OCI-LY1 (cell line): ENCODE data around the gene RBMS1.

Experiments used
- H2AFZ ChIP-seq: fragments of 200-600 bp; sonication (generic), shearing (Covaris generic); 2 replicates; pipeline ENCODE4 v1.6.0; 2014; ENCODE audit warnings: antibody characterized with exemption, mild to moderate bottlenecking, low read length
- H3F3A ChIP-seq: fragments of 200-600 bp; sonication (generic), shearing (Covaris generic); 2 replicates; pipeline ENCODE4 v1.6.0; 2014; ENCODE audit warnings: mild to moderate bottlenecking, antibody characterized with exemption, low read length, moderate library complexity; ENCODE audit not compliant: insufficient read depth
- H3K27ac ChIP-seq: fragments of 200-600 bp; sonication (generic); 2 replicates; pipeline ENCODE4 v1.5.1; 2014; ENCODE audit warnings: low read length, mixed run types, mild to moderate bottlenecking, low read depth; ENCODE audit not compliant: poor library complexity, severe bottlenecking
- H3K27me3 ChIP-seq: fragments of 200-600 bp; sonication (generic); 2 replicates; pipeline ENCODE4 v1.6.0; 2014; ENCODE audit warnings: antibody characterized with exemption, mild to moderate bottlenecking, low read length, moderate library complexity; ENCODE audit not compliant: insufficient read depth
- H3K36me3 ChIP-seq: fragments of 200-600 bp; sonication (generic); 2 replicates; pipeline ENCODE4 v1.6.1; 2014; ENCODE audit warnings: mild to moderate bottlenecking, antibody characterized with exemption, low read length, moderate library complexity, mixed read lengths; ENCODE audit not compliant: insufficient read depth
- H3K4me1 ChIP-seq: fragments of 200-600 bp; sonication (generic); 2 replicates; pipeline ENCODE4 v1.5.1; 2014; ENCODE audit warnings: mild to moderate bottlenecking, low read length, moderate library complexity; ENCODE audit not compliant: insufficient read depth, severe bottlenecking
- H3K4me2 ChIP-seq: fragments of 200-600 bp; sonication (generic), shearing (Covaris generic); 2 replicates; pipeline ENCODE4 v1.6.1; 2014; ENCODE audit warnings: low read length
- H3K4me3 ChIP-seq: fragments of 200-600 bp; sonication (generic); 2 replicates; pipeline ENCODE4 v1.5.1; 2014; ENCODE audit warnings: low read length, low read depth, mild to moderate bottlenecking, mixed read lengths; ENCODE audit not compliant: poor library complexity, severe bottlenecking
- H3K79me2 ChIP-seq: fragments of 200-600 bp; shearing (Covaris generic); 2 replicates; pipeline ENCODE4 v1.6.1; 2016; ENCODE audit warnings: mixed run types, low read length, mixed read lengths; ENCODE audit not compliant: insufficient read depth
- H3K9ac ChIP-seq: fragments of 200-600 bp; sonication (generic), shearing (Covaris generic); 2 replicates; pipeline ENCODE4 v1.6.1; 2014; ENCODE audit warnings: mild to moderate bottlenecking, low read length, mixed read lengths
- H3K9me2 ChIP-seq: fragments of 200-600 bp; sonication (generic), shearing (Covaris generic); 2 replicates; pipeline ENCODE4 v1.6.1; 2014; ENCODE audit warnings: low read depth, mild to moderate bottlenecking, low read length, mixed read lengths
- H3K9me3 ChIP-seq: fragments of 200-600 bp; shearing (Covaris generic); 2 replicates; pipeline ENCODE4 v1.6.1; 2014; ENCODE audit warnings: low read length, mixed read lengths
- H4K20me1 ChIP-seq: fragments of 200-600 bp; sonication (generic), shearing (Covaris generic); 2 replicates; pipeline ENCODE4 v1.6.0; 2016; ENCODE audit warnings: mild to moderate bottlenecking, low read length; ENCODE audit not compliant: insufficient read depth
- CTCF ChIP-seq: fragments of 200-600 bp; sonication (generic), shearing (Covaris generic); IDR thresholded peaks from 2 replicates; pipeline ENCODE4 v1.5.1; 2017; ENCODE audit warnings: mild to moderate bottlenecking, antibody characterized with exemption, low read length, moderate library complexity, mixed read lengths
- EZH2 ChIP-seq: fragments of 200-600 bp; sonication (generic), shearing (Covaris generic); IDR thresholded peaks from 2 replicates; pipeline ENCODE4 v1.8.0; 2017; ENCODE audit warnings: borderline replicate concordance, mixed run types, mild to moderate bottlenecking, antibody characterized with exemption, low read length, moderate library complexity, mixed read lengths

Gene RBMS1

GRCh38 chr2:160465406-160465805, 28.2 kb downstream of the RBMS1 start:
- Histone ChIP-seq H3K9ac (no peak overlapping the region), H4K20me1 (no peaks in the 10 kb centered on the region), H3K27me3 (no peaks in the 10 kb centered on the region), H2AFZ (no peak overlapping the region), H3K9me2 (no peaks in the 10 kb centered on the region), H3F3A (no peaks in the 10 kb centered on the region), H3K79me2 (no peaks in the 10 kb centered on the region), H3K4me3 (no peak overlapping the region), H3K4me2 (no peak overlapping the region), H3K9me3 (no peaks in the 10 kb centered on the region), H3K4me1 (no peaks in the 10 kb centered on the region), H3K36me3 (no peaks in the 10 kb centered on the region), H3K27ac (no peak overlapping the region)
- no peak for TF ChIP-seq CTCF
- no peak for TF ChIP-seq EZH2

GRCh38 chr2:160465002-160465401, 28.6 kb downstream of the RBMS1 start:
- Histone ChIP-seq H3K4me1 (no peaks in the 10 kb centered on the region), H4K20me1 (no peaks in the 10 kb centered on the region), H3K9me3 (no peaks in the 10 kb centered on the region), H3K4me2 (no peak overlapping the region), H3K36me3 (no peaks in the 10 kb centered on the region), H3K79me2 (no peaks in the 10 kb centered on the region), H3K27me3 (no peaks in the 10 kb centered on the region), H3K27ac (no peak overlapping the region), H2AFZ (no peak overlapping the region), H3K4me3 (no peak overlapping the region), H3K9me2 (no peaks in the 10 kb centered on the region), H3F3A (no peaks in the 10 kb centered on the region), H3K9ac (no peak overlapping the region)
- no peak for TF ChIP-seq CTCF
- no peak for TF ChIP-seq EZH2

- no peaks in the 10 kb centered on the region for H3K9me3 ChIP-seq
- H3F3A ChIP-seq, result no peaks in the 10 kb centered on the region
- no peaks in the 10 kb centered on the region for H4K20me1 ChIP-seq
- H3K36me3 ChIP-seq, result no peaks in the 10 kb centered on the region
- H3K27me3 ChIP-seq, result no peaks in the 10 kb centered on the region
- H3K4me3 ChIP-seq, result no peak overlapping the region
- TF ChIP-seq CTCF (no peak), EZH2 (no peak)
- H3K9me2 ChIP-seq, result no peaks in the 10 kb centered on the region
- H3K4me1 ChIP-seq, result no peaks in the 10 kb centered on the region
- H3K27ac ChIP-seq, result no peak overlapping the region
- H2AFZ ChIP-seq, result no peak overlapping the region
- H3K9ac ChIP-seq, result no peak overlapping the region
- no peak overlapping the region for H3K4me2 ChIP-seq
- H3K79me2 ChIP-seq, result no peaks in the 10 kb centered on the region
These were observed 29.6 kb downstream of the RBMS1 start for GRCh38 chr2:160464017-160464416.
